GM23338 (cell line): ENCODE data around the gene FOXD4L5. TPM values are rescaled to one million over a fixed set of nuclear protein-coding genes. Genes with fewer than 3 reads are reported as not detected.
"Not testable (repeated sequence)": the region's sequence is repeated elsewhere in the genome, so short reads cannot be mapped to it uniquely, and the experiment has no call there.

Experiments
- ATAC-seq: fragments of 200-7000 bp; cut with Tn5 transposase; 3 replicates; pipeline ENCODE4 v1.9.1; 2020
- DNase-seq: peaks from one replicate; pipeline ENCODE4 v3.0.0-alpha.2; 2015; ENCODE audit warnings: low spot score
- H2AFZ ChIP-seq: fragments of 200-600 bp; sonication (generic); 2 replicates; pipeline ENCODE4 v1.8.0; 2016; ENCODE audit warnings: antibody characterized with exemption, mild to moderate bottlenecking, moderate library complexity
- H3F3A ChIP-seq: fragments of 200-600 bp; sonication (generic); replicated peaks from 2 replicates; pipeline ENCODE4 v1.8.0; 2017; ENCODE audit warnings: antibody characterized with exemption, mixed run types, low read depth
- H3K27ac ChIP-seq: fragments of 200-600 bp; sonication (generic); 2 replicates; pipeline ENCODE4 v1.6.1; 2016; ENCODE audit warnings: low read depth
- H3K27me3 ChIP-seq: fragments of 200-600 bp; sonication (generic); 2 replicates; pipeline ENCODE4 v1.8.0; 2016; ENCODE audit warnings: mild to moderate bottlenecking, mixed run types, moderate library complexity; ENCODE audit not compliant: insufficient read depth
- H3K36me3 ChIP-seq: fragments of 200-600 bp; sonication (generic); 2 replicates; pipeline ENCODE4 v1.8.0; 2016; ENCODE audit warnings: mild to moderate bottlenecking; ENCODE audit not compliant: insufficient read depth
- H3K4me1 ChIP-seq: fragments of 200-600 bp; sonication (generic); 2 replicates; pipeline ENCODE4 v1.8.0; 2016; ENCODE audit warnings: mild to moderate bottlenecking, moderate library complexity; ENCODE audit not compliant: insufficient read depth
- H3K4me2 ChIP-seq: fragments of 200-600 bp; sonication (generic); 2 replicates; pipeline ENCODE4 v1.7.1; 2017; ENCODE audit warnings: mixed run types
- H3K4me3 ChIP-seq: fragments of 200-600 bp; sonication (generic); 2 replicates; pipeline ENCODE4 v1.6.1; 2016; ENCODE audit warnings: mixed run types
- H3K79me2 ChIP-seq: fragments of 200-600 bp; sonication (generic); replicated peaks from 2 replicates; pipeline ENCODE4 v1.8.0; 2017; ENCODE audit warnings: mild to moderate bottlenecking; ENCODE audit not compliant: insufficient read depth
- H3K9me2 ChIP-seq: fragments of 200-600 bp; sonication (generic); 2 replicates; pipeline ENCODE4 v1.8.0; 2017; ENCODE audit not compliant: insufficient read depth
- H4K20me1 ChIP-seq: fragments of 200-600 bp; sonication (generic); replicated peaks from 2 replicates; pipeline ENCODE4 v1.8.0; 2017; ENCODE audit warnings: mild to moderate bottlenecking; ENCODE audit not compliant: insufficient read depth
- H3K27ac Mint-ChIP-seq: 2 replicates; pipeline ENCODE4 v1.8.0; 2020; ENCODE audit warnings: inconsistent platforms, mild to moderate bottlenecking, moderate library complexity, mixed read lengths
- H3K27me3 Mint-ChIP-seq: 3 replicates; pipeline ENCODE4 v1.8.0; 2022; ENCODE audit warnings: low read depth, mild to moderate bottlenecking, moderate library complexity, mixed read lengths, inconsistent platforms; ENCODE audit not compliant: insufficient read depth, poor library complexity
- H3K36me3 Mint-ChIP-seq: 3 replicates; pipeline ENCODE4 v1.8.0; 2021; ENCODE audit warnings: low read depth, mild to moderate bottlenecking, inconsistent platforms, moderate library complexity, mixed read lengths
- H3K4me1 Mint-ChIP-seq: 3 replicates; pipeline ENCODE4 v1.8.0; 2020; ENCODE audit warnings: mild to moderate bottlenecking, inconsistent platforms, mixed read lengths
- H3K4me3 Mint-ChIP-seq: 3 replicates; pipeline ENCODE4 v1.8.0; 2021; ENCODE audit warnings: moderate library complexity, mild to moderate bottlenecking, inconsistent platforms, mixed read lengths
- H3K9me3 Mint-ChIP-seq: 3 replicates; pipeline ENCODE4 v1.8.0; 2020; ENCODE audit warnings: moderate library complexity, mild to moderate bottlenecking, inconsistent platforms, mixed read lengths
- long read RNA-seq: library from polyadenylated mRNA; unstranded; transcript quantifications from one replicate; pipeline ENCODE4 v2.0.0, GENCODE V29; 2020; ENCODE audit not compliant: unreplicated experiment
- polyA plus RNA-seq: library from polyadenylated mRNA; unstranded; fragments of >200 nt; fragmentation: Nextera tagmentation; extraction: Ambion mirVana; gene quantifications from 2 replicates; pipeline ENCODE4 v1.2.1, GENCODE V29; 2016
- small RNA-seq: library from RNA; depleted of rRNA; stranded (forward); fragments of <200 nt; gene quantifications from one replicate; pipeline ENCODE3, GENCODE V24; 2014; ENCODE audit warnings: low replicate concordance
- total RNA-seq: library from RNA; depleted of rRNA; stranded (reverse); fragments of >200 nt; shearing (Covaris generic); gene quantifications from 2 replicates; pipeline ENCODE4 v1.2.3, GENCODE V29; 2014; rRNA removed

FOXD4L5 gene
- total RNA-seq (not detected in 2 replicates), polyA plus RNA-seq (not detected in 2 replicates)
- long read RNA-seq: 0 reads

GRCh38 chr9:65285109-65285508 lies at the start of gene FOXD4L5:
FOXD4L5 (minus strand) TSS chr9:65285209; CDS start chr9:65284377, 832 bp downstream.
- H3K79me2 ChIP-seq, DNase-seq, H4K20me1 ChIP-seq, H2AFZ ChIP-seq, H3K36me3 Mint-ChIP-seq, H3K9me2 ChIP-seq, H3K4me2 ChIP-seq, H3K4me1 Mint-ChIP-seq, H3K27me3 Mint-ChIP-seq, H3K36me3 ChIP-seq, ATAC-seq, H3K4me1 ChIP-seq, H3K4me3 ChIP-seq, H3K27ac Mint-ChIP-seq, H3K27ac ChIP-seq, H3K9me3 Mint-ChIP-seq, H3F3A ChIP-seq: not testable (repeated sequence)
- H3K4me3 Mint-ChIP-seq: peak within 1 kb of the TSS; percentile 48
- peaks cover 31% of the 10 kb centered on the region for H3K27me3 ChIP-seq

DNA sequence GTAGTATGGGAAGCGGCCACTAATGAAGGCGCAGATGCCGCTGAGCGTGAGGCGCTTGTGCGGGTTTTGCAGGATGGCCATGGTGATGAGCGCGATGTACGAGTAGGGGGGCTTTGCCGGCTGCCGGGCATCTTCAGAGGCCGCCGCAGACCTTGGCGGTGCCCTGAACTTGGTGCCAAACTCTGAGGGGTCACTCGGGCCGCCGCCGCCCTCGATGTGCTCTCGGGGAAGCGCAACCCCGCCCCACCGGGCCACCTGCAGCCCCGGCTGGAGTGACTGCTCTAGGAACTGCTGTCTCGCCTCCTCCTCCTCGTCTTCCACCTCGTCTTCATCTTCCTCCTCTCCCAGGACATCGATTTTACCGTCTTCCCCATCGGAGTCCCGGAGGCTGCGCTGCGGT lies 1.1 kb downstream of the FOXD4L5 start:
- H3K4me3 ChIP-seq, ATAC-seq, H3F3A ChIP-seq, H3K36me3 Mint-ChIP-seq, H4K20me1 ChIP-seq, H3K27ac ChIP-seq, H3K4me1 Mint-ChIP-seq, H3K27ac Mint-ChIP-seq, H3K4me2 ChIP-seq, H3K9me2 ChIP-seq, H3K4me1 ChIP-seq, H3K9me3 Mint-ChIP-seq, H3K79me2 ChIP-seq, H3K36me3 ChIP-seq, H3K27me3 Mint-ChIP-seq, H2AFZ ChIP-seq: not testable (repeated sequence)
- H3K4me3 Mint-ChIP-seq: peak overlapping the region; percentile 48
- peaks cover 33% of the 10 kb centered on the region for H3K27me3 ChIP-seq
- DNase-seq: peak; percentile 0

DNA sequence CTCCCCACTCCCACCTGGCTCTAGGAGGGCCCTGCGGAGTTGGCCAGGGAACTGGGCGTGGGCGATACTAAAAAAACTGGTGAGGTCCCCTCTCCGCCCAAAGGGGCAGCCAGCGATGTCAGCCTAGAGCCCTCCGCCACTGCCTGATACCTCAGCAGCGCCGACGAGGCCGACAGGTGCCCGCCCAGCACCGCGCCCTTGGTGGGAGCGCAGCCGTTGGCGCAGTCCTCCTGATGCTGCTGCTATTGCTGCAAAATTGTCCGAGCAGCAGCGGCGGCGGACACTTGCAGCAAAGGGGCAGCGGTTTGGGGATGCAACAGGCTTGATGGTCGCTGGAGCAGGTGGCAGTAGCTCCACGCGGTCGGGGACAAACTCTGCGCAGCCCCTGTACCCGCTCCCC lies 2.0 kb downstream of the FOXD4L5 start:
- not testable (repeated sequence) for DNase-seq, H3K27me3 Mint-ChIP-seq, H3K27ac Mint-ChIP-seq, H4K20me1 ChIP-seq, H3K4me3 Mint-ChIP-seq, H3K27ac ChIP-seq, H3K79me2 ChIP-seq, H3K4me2 ChIP-seq, H3K36me3 ChIP-seq, H3K4me3 ChIP-seq, H3K9me3 Mint-ChIP-seq, H3K4me1 Mint-ChIP-seq, H3K9me2 ChIP-seq, H3F3A ChIP-seq, H3K36me3 Mint-ChIP-seq, H2AFZ ChIP-seq, H3K4me1 ChIP-seq
- peaks cover 29% of the 10 kb centered on the region for H3K27me3 ChIP-seq
- peak; percentile 81 for ATAC-seq

Small RNA genes lying within 50 kb of the gene (small RNA-seq; reads per million reads assigned to genes)
- gene IGKV1OR9-1: not detected
